SK-N-MC (cell line): Measurements from ENCODE around the gene LPXN.

Source experiments
- EZH2 ChIP-seq: fragments of 200-600 bp; sonication (generic); IDR thresholded peaks from one replicate; pipeline ENCODE4 v1.6.1; 2017; ENCODE audit warnings: antibody characterized with exemption
- FOXP2 ChIP-seq: optimal IDR thresholded peaks from 2 replicates; pipeline ENCODE3; 2011; ENCODE audit warnings: mild to moderate bottlenecking, moderate library complexity; ENCODE audit not compliant: insufficient read depth; ENCODE audit errors: extremely low read length, control extremely low read depth
- POLR2AphosphoS5 ChIP-seq: IDR thresholded peaks from 2 replicates; pipeline ENCODE4 v1.6.1; 2012; ENCODE audit warnings: mild to moderate bottlenecking, low read depth, low read length, borderline replicate concordance

DNA sequence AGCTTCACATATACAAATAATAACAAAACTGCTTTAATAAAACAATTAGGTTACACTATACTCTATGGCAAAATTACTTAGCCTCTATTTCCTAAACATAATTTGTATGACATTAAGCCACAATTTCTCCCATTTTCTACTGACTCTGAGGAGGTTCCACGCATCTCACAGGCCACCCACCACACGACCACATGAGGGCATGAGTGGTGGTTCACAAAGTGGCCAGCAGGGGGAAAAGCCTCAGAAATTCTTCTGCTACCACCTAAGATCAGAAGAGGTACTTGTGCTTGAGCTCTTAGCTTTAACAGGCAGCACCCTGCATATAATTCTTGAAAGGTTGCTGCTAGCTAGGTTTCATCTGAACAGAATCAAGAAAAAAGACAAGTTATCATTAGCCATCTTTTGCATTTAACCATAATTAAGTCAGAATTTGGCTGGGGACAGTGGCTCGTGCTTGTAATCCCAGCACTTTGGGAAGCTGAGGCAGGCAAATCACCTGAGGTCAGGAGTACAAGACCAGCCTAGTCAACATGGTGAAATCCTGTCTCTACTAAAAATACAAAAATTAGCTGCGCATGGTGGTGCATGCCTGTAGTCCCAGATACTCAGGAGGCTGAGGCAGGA is 7.7 kb downstream of the LPXN start:
- no peak for TF ChIP-seq POLR2AphosphoS5
- no peak for TF ChIP-seq EZH2
- no peak for TF ChIP-seq FOXP2
